Posterior vena cava (tissue), 2 donors: ENCODE results near the gene VPS29. TPM values are rescaled to one million over a fixed set of nuclear protein-coding genes. Genes with fewer than 3 reads are reported as not detected.
"Not testable (repeated sequence)": the region's sequence is repeated elsewhere in the genome, so short reads cannot be mapped to it uniquely, and the experiment has no call there.

Experiments
- DNase-seq: peaks from one replicate; pipeline ENCODE4 v3.0.0-alpha.2; 2020; ENCODE audit warnings: low spot score
- intact Hi-C, 2 donors: fragments of 100-400 bp; cut with DNase I; formaldehyde crosslinking; loops; one replicate each; pipeline versions ENCODE4 v1.14.1 to v1.14.2; 2022 to 2023
- long read RNA-seq, 2 donors: library from polyadenylated mRNA; unstranded; transcript quantifications; one replicate each; pipeline ENCODE4 v2.0.0, GENCODE V29; 2020 to 2021
- total RNA-seq, 2 donors: library from RNA; stranded (reverse); fragmentation: NEBNext Ultra II Directional; extraction: Animal tissue kit (Norgen Biotek cat#: 25700); gene quantifications; one replicate each; pipeline ENCODE4 v1.2.1, GENCODE V29; 2021
- donor health status: DM: yes; HTN: yes; CAD: no.
- donor health status: DM: yes; HTN: yes; CAD: no.

VPS29 gene
- 100 to 1,000 TPM; 131 to 175 TPM for total RNA-seq
- long read RNA-seq, donor 1, transcript VPS29-206 (4 exons, 1,523 nt), result major isoform, 24 of 44 reads
- long read RNA-seq, donor 1, partial matches to known transcripts, result 1 of 44 reads
- long read RNA-seq, donor 1, other reads (novel, unspliced or antisense), result 18 of 44 reads
- long read RNA-seq, donor 2, transcript VPS29-208 (2 exons, 810 nt), result minor isoform, 5 of 275 reads
- long read RNA-seq, donor 2, transcript VPS29-207 (5 exons, 818 nt), result minor isoform, 13 of 275 reads
- long read RNA-seq, donor 2, transcript VPS29-206 (4 exons, 1,523 nt), result major isoform, 142 of 275 reads
- long read RNA-seq, donor 2, partial matches to known transcripts, result 7 of 275 reads
- long read RNA-seq, donor 2, other reads (novel, unspliced or antisense), result 108 of 275 reads

DNA sequence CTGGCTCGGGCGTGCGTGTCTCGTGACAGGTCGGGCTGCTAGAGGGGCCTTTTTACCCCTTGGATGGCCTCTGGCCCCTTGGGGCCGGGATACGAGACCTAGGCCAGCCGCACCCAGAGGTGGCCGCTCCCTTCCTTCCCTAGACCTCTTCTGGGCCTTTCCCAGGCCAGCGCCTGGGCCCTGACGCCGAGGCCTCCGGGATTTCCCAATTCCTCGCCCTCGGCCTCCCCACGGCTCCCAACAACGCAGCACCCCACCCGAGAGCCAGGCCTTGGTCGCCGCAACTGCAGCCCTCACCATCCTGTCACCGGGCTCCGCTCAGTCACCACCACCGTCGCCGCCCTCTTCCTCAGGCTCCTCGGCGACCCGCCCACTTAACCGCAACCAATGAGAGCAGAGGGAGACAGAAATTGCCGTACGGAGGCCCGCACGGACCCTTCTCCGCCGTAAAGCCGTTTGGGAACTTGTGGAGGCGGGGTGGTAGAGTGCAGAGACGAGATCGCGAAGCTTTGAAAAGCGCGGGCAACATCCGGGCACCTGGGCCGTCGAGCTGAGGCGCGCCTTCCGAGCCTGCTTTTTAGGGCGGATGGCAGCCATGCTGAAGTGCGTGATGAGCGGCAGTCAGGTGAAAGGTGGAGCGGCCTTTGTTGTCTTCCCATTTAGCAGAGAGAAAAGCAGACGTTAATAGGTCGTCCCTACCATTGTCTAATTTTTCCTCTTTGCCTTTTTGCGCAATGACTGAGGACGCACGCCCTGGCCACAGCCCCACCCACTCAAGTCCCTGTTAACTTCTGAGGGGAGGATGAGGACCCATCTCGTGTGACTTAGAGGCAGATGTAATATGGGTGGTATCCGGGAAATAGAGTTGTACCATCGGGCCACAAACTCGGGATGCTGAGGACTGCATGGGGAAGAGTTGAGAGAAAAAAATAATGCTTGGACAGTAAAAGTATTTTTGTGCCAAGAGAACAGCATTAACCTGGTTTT is at the start of gene VPS29, which contains the start of gene RAD9B:
VPS29 (minus strand) TSS at position 360 of the 987 bp plus-strand sequence; CDS start at position 300, 60 bp downstream.
RAD9B (plus strand) TSS at position 580 of the 987 bp plus-strand sequence; CDS start at position 587, 7 bp downstream.
- peak; percentile 99 for DNase-seq
- intact Hi-C loops, result no loop called here

DNA sequence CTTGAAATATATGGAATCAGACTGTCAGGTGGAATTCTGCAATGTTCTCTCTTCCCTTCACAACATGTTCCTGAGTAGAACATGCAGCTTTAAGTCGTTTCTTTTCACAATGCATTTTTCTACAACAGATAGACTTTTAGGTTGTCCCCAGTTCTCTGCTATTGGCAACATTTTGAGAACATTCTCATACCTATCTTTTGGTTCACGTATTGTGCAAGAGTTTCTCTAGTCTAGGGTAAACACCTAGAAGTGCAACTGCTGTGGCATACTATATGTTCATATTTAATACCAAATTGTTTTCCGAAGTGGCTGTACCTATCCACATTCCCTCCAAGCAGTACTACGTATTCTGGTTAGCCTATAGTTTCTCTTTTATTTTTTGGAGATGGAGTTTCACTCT is 49.1 kb upstream of the VPS29 start:
- intact Hi-C loops, result no loop called here

DNA sequence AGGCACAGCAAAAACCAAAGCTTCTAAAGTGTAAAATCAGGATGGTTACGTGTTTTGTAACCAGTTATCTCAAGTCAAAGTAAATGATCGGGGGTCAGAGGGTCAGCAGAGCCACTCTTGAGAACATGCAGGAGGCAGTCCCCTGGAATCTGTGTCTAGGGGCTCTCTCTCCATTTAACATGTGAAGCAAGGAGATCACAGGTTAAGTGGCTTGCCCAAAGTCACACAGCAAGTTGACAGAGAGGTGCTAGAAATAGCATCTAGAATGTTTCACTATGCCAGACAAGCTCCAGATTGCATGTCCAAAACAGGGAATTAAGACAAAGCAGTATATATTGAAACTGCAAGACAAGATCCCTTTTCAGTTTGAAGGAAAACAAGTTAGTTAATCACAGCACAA is 47.8 kb upstream of the VPS29 start:
- intact Hi-C loops, result loop anchor here in 1 of 2 donors (5.0 kb wide), 1 partner anchor 33 kb away; the partner anchor contains the start of gene PPTC7
- DNase-seq, result no peak

More for the DNA sequence above, 49.1 kb upstream of the VPS29 start:
- DNase-seq, result no peak

DNA sequence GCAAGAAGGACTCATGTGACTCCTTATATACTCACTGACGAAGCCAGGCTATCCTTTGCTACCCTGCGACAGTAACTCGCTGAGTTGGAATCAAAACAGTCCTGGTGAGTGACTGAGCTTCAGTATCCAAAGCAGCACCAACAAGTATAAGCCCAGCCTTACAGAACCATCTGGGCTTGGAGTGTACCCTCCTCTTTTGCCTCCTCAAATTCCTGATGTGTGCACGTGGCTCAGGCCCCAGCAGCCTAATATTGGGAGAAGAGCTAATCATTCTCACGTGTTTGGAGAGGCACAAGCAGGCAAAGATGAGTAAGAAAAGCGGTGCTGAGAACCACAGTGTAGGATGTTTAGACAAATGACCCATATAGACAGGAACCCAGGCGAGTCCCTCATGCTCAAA is 46.8 kb upstream of the VPS29 start:
- DNase-seq, result no peak
- intact Hi-C loops, result loop anchor here in 1 of 2 donors (5.0 kb wide), 1 partner anchor 34 kb away; the partner anchor contains the start of gene PPTC7

DNA sequence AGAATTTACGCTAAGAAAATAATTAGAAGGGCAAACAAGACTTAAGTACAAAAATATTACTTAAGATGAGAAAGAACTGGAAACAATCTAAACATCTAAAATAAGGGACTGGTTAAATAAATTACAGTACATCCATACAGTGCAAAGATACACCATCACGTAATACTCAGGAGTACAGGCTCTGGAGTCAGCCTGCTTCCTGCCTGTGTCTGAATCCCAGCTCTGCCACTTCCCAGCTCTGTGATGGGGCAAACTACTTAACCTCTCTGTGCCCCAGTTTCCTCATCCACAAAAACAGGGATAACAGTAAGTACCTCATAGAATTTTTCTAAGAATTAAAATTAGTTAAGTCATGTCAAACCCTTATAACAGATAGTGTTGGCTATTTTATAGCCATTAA is 45.2 kb upstream of the VPS29 start:
- no peak for DNase-seq
- intact Hi-C loops, result loop anchor here in 1 of 2 donors (5.0 kb wide), 1 partner anchor 35 kb away; the partner anchor contains the start of gene PPTC7

DNA sequence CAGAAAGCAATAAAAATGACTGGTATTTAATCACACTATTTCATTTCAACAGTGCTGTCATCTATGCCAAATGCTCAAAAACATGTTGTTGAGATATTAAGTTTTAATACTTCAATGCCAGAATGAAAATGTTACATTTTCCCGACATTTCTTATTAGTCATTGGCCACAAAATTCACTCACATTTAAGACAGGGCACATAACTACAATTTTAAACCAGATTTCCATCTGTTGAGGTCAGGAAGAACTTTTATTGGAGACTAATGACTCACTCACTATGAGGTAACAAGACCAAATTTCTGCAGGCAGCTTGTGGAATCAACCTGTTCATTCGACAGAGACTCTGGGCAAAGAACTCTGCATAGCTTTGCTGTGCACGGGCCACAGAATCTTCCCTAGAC is 44.4 kb upstream of the VPS29 start:
- intact Hi-C loops, result loop anchor here in 1 of 2 donors (5.0 kb wide), 1 partner anchor 36 kb away; the partner anchor contains the start of gene PPTC7
- no peak for DNase-seq

DNA sequence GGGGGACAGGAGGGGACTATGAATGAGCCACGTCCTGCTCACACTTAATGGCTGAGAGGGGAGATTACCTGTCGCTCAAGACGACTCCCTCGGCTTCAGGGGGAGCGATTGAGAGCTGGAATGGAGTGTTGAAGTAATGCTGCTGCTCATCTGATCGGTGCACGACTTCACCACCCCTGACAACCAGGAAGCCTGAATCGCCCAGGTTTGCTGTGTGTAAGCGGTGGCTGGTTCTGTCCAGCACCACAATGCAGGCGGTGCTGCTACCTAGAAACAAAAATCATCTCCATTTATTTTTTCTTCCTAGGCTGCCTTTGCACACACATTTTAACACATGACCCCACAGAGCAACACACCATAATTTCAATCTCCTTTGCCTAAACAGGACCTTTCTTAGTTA is 43.9 kb upstream of the VPS29 start:
- DNase-seq, result no peak
- intact Hi-C loops, result loop anchor here in 1 of 2 donors (5.0 kb wide), 1 partner anchor 36 kb away; the partner anchor contains the start of gene PPTC7

DNA sequence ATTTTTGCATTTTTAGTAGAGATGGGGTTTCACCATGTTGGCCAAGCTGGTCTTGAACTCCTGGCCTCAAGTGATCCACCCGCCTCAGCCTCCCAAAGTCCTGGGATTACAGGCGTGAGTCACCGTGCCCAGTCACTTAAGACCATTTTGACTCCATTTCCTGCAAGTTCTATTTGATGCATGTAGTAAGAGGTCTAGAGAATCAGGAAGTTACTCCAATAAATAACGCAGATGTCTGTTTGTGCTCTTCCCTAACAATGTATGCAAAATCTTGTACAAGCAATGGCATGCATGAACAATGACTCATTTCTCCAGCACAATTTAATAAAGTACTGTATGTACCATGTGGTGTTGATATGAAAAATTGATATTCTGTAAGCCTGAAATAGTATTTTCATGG is 43.3 kb upstream of the VPS29 start:
- not testable (repeated sequence) for DNase-seq
- intact Hi-C loops, result loop anchor here in 1 of 2 donors (5.0 kb wide), 1 partner anchor 37 kb away; the partner anchor contains the start of gene PPTC7

DNA sequence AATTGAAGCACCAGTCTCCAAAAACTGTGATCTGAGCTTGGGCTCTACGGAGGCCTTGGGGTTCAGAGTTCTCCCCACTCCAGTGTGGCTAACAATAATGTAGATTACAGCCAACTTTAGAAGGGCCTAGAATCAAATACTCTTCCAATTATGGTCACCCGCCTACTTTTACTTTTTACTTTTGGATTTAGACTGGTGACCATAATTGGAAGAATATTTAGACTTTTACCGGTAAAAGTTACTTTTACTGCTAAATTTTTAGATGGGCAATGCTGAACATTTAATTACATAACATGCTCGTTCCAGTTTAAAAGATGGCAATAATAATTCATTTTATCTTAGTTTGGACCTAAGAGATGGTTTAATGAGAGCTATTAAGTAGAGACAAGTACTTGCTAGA is 42.1 kb upstream of the VPS29 start:
- no peak for DNase-seq
- intact Hi-C loops, result no loop called here

DNA sequence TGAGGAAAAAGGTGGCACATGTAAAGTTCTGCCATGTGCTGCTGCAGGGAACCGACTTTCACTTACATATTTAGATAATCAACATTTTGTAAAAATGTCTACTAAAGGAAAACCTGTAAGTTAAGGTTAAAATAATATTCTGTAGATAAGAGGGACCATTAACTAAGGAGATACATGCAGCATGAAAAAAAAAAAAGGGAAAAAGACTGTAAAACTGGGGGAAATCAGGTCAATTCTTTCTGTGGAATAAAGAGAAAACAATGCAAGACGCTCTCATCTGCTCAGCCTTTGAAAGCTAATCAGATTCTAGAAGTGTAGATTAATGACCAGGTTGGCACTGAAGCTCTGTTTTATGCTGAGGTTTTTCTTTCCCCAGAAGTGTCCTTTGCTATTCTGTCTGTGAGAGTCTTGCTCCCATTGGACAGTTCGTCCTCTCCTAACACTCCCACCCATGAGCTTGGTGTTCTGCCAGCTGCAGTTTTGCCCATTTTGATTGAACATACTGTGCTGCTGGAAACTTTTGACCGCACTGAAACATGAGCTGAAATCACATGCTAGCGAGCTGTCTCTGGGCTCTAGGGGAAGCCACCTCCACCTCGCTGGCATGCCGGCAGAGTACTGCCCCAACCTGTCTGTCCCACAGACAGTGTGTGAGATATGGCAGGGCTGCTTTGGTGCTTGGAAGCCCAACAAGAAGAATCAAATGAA is 41.5 kb upstream of the VPS29 start:
- peak; percentile 91 for DNase-seq
- intact Hi-C loops, result no loop called here

DNA sequence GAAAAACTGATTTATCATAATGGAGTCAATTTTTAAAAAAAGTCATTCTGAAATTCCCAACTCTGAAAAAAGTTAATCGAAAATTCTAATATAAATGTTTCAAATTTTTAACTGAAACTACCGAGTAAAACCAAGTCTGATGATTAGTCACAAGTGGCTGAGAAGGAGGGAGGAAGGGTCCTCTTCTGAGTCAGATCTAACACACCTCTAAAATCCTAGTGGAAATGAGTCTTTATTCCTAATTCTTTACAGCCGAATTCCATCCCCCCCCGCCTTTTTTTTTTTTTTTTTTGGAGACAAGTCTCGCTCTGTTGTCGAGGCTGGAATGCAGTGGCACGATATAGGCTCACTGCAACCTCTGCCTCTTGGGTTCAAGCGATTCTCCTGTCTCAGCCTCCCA is 38.1 kb upstream of the VPS29 start:
- intact Hi-C loops, result no loop called here
- no peak for DNase-seq

DNA sequence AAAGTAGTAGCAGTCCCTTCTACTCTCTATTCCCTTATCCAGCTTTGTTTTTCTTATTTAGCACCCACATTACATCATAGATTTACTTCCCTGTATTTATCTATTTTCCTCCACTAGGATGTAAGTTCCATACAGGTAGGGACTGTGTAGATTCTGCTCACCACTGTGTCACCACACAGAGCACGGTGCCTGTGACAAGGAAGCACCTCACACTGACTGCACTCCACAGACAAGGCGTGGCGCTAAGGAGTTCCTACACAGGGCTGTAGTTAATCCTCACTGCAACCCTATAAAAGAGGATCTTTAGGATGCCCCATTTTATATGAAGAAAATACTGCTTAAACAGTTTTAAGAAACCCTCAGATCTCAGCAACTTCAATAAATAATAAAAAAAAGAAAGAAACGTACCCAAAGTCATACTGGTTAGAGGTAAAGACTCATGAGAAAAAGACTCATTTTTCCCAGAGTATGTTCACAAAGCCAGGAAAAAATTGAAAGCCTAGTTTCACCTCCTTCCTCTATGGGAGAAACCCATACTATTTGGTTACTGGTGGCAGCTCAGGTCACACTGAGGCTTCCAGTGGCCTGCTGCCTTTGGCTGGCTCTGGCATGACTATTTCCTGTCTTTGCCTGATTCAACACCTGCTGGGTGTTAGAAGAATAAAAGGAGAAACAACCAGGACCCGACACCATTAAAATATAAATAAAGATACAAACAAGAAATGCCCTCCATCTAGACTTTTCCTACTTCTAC is 37.1 kb upstream of the VPS29 start:
- DNase-seq, result no peak
- intact Hi-C loops, result no loop called here

DNA sequence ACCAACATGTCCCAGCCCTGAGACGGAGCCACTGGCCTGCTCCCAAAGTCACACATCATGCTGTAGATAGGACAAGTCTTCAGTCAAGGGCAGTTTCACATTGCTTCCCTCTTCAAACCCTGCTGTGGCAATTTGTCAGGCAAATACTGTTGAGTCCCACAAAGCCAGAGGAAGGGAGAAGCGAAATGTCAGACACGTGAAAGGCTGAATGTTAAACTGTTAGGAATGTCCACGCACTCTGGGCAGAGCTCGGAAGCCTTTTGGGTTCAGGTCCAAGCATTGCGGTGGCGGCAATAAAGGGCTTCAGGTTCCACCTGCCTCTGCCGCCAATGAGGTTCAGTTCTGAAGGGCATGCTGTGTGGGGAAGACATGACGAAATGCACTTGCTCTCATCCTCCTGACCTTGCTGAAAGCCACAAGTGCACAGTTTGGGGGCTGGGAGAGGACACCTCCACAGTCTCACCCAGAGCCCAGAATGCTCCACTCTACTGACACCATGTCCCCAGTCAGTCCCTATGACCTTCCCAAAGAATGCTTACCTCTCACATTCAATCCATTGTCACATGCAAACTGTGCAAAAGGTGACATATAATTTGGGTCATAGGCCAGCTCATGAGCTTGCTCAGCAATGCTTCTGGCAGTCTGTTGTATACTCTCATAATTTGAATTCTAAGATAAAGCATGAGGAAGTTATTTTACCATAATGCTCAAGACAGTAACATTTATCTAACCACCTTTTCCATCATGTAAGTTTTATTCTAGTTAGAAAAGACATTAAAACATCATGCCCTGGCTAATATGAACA is 35.9 kb upstream of the VPS29 start:
- DNase-seq, result no peak
- intact Hi-C loops, result no loop called here

DNA sequence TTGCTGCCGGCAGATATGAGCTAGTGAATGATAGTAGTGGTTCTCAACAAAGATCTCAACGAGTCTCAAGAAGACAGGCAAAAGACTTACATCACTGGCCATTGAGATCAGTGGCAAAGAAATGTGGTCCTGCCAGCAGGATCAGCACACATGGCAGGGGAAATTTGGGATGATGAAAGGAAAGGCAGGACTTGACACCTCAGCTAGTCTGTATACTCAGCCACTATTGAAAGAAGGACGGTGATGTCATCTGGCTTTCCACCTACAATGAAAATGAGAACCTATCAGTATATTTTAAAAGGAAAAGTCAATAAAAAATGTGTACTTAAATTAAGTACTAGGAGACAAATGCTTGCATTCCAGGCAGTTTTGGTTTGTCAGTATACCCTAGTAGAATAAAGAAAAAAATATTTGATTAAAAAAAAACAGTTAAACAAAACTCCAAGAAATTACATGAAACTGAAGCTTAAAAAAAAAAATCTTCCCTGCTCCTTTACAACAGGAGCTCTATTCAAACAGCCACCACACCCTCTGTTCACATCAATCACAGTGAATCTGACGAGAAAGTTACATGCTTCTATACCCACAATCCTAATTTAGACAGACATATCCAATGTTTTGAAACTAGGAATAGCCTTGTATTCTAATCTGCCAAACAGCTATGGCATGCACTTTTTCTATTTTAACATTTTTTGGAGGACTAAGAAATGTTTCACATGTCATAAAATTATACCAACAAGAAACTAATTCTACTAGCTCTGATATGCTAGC is 35.1 kb upstream of the VPS29 start:
- intact Hi-C loops, result no loop called here

DNA sequence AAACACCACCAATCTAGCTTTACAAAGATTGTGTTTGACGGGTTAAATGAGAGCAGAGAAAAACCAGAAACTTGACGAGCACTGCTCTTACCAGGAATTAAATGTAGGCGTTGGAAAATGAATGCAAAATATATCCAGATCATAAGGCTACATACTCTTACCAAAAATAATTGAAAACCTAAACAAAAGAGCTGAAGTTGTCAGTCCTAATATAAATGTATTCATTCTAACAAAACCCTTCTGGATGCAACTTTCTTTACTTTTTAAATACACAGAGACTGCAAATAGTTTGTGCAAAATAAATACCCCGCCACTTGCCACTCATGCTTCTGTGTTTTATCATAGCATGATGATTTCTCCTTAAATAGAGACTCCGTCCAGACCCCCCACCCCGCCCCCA is 32.9 kb upstream of the VPS29 start:
- intact Hi-C loops, result no loop called here
- DNase-seq, result no peak

More for the DNA sequence above, 35.1 kb upstream of the VPS29 start:
- no peak for DNase-seq

DNA sequence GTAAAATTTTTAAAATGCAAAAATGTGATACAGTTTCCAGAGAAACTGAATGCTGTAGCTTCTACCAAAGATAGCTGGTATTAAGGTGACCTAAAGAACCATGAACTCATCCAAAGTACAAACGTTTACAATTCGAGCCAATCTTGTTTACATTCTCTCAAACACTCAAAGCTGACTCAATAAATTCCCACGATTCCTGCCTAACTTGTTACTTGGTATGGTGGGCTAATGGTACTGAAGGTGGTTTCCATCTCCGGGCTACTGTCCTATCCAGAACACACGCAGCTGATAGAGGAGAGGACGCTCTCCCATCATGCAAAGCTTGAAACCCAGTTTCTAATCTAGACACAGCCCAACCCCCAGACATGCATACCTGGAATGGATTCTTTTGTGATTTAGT is 31.7 kb upstream of the VPS29 start:
- no peak for DNase-seq
- intact Hi-C loops, result no loop called here

DNA sequence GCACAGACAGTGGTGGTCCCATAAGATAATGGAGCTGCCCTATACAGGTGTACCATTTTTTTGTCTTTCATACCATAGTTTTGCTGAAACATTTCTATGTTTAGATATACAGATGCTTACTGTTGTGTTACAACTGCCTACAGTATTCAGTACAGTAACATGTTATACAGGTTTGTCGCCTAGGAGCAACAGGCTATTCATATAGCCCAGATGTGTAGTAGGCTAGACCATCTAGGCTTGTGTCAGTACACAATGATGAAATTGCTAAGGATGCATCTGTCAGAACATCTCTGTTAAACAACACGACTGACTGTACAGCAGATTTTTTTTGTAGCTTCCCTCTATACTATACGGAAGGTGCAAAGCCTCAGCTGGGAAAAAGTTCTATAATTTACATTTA is 30.7 kb upstream of the VPS29 start:
- intact Hi-C loops, result no loop called here
- no peak for DNase-seq
